Measurements from ENCODE around the gene CHMP3. TPM values are rescaled to one million over a fixed set of nuclear protein-coding genes. Genes with fewer than 3 reads are reported as not detected.

The CHMP3 gene
- total RNA-seq, result 41.9 TPM

GRCh38 chr2:86562922-86563649 lies at the start of gene CHMP3:
Gene CHMP3, minus strand, starts transcription at chr2:86563443. Its CDS starts 95 bp downstream, at chr2:86563348.

Small RNA genes lying within 50 kb of the gene (small RNA-seq; reads per million reads assigned to genes)
- gene RNU6-640P (ENCODE audit: low replicate concordance), result not detected

Other genes with a start within 250 kb of the CHMP3 start
- gene REEP1, start 225.8 kb downstream of the CHMP3 start, total RNA-seq, result 191 TPM
- gene KDM3A, start 122.1 kb downstream of the CHMP3 start, total RNA-seq, result 46.6 TPM
- gene RNF103, start 60.4 kb upstream of the CHMP3 start, total RNA-seq, result 62.0 TPM
- 49.1 TPM for gene RMND5A, start 156.8 kb upstream of the CHMP3 start, total RNA-seq
- gene CD8A, start 227.5 kb upstream of the CHMP3 start, total RNA-seq, result 1.3 TPM

Measured in parietal lobe (tissue), 2 donors.